Spinal cord (tissue), 10 donors: ENCODE measurements around the gene MB. TPM values are rescaled to one million over a fixed set of nuclear protein-coding genes. Genes with fewer than 3 reads are reported as not detected.
"Not testable (repeated sequence)": the region's sequence is repeated elsewhere in the genome, so short reads cannot be mapped to it uniquely, and the experiment has no call there.

Source experiments
- DNase-seq, 6 donors: peaks; one replicate each; pipeline versions ENCODE4 v3.0.0 to v3.0.0-alpha.2; 2013 to 2015; ENCODE audit warnings: low spot score in 6 of 6, low read depth in 4 of 6
- H3K27ac ChIP-seq: one replicate; pipeline ENCODE4 v1.5.1; 2013; ENCODE audit warnings: low read depth, low read length, control low read depth
- H3K27me3 ChIP-seq: one replicate; pipeline ENCODE4 v1.6.1; 2013; ENCODE audit warnings: low read length; ENCODE audit not compliant: control insufficient read depth, insufficient read depth
- H3K36me3 ChIP-seq: one replicate; pipeline ENCODE4 v1.6.1; 2013; ENCODE audit warnings: low read length; ENCODE audit not compliant: control insufficient read depth, insufficient read depth
- H3K4me1 ChIP-seq: one replicate; pipeline ENCODE4 v1.6.1; 2013; ENCODE audit warnings: low read length; ENCODE audit not compliant: control insufficient read depth, insufficient read depth
- H3K4me3 ChIP-seq: one replicate; pipeline ENCODE4 v1.5.1; 2013; ENCODE audit warnings: low read depth, low read length, control low read depth
- H3K9me3 ChIP-seq: one replicate; pipeline ENCODE4 v1.6.1; 2013; ENCODE audit warnings: low read length; ENCODE audit not compliant: control insufficient read depth, insufficient read depth
- WGBS: methylation state at CpG from one replicate; pipeline ENCODE4 v1.1.5; 2013; ENCODE audit warnings: missing lambda C conversion rate; ENCODE audit not compliant: insufficient coverage; 5-methylcytosine and 5-hydroxymethylcytosine counted together
- long read RNA-seq, 4 donors: transcript quantifications; one replicate each; lab custom pipeline, GENCODE V29; 2026
- polyA plus RNA-seq, 2 donors: library from polyadenylated mRNA; unstranded; fragments of 120-200 nt; gene quantifications; one replicate each; pipeline ENCODE4 v1.2.1, GENCODE V29; 2013; ENCODE audit not compliant: insufficient read length in 2 of 2
- total RNA-seq, 2 donors: library from RNA; depleted of rRNA in 1 of 2; stranded (reverse); fragments of 120-200 nt in 1 of 2; fragments of >200 nt in 1 of 2; gene quantifications; one replicate each; pipeline versions ENCODE4 v1.2.3 to v1.2.4, GENCODE V29; 2013 to 2014
- donor health status: healthy.

Gene MB
- under 1 TPM; 0.50 to 0.79 TPM for total RNA-seq
- polyA plus RNA-seq = 1 to 10 TPM in 1 of 2 donors, under 1 TPM in 1; 0.41 to 1.8 TPM
- long read RNA-seq, donor 1 = 0 reads
- long read RNA-seq, donor 2, partial matches to known transcripts = 0 of 1 reads
- long read RNA-seq, donor 2, other reads (novel, unspliced or antisense) = 0 of 1 reads
- long read RNA-seq, donor 3 = 0 reads
- long read RNA-seq, donor 4, partial matches to known transcripts = 0 of 2 reads
- long read RNA-seq, donor 4, other reads (novel, unspliced or antisense) = 0 of 2 reads

DNA sequence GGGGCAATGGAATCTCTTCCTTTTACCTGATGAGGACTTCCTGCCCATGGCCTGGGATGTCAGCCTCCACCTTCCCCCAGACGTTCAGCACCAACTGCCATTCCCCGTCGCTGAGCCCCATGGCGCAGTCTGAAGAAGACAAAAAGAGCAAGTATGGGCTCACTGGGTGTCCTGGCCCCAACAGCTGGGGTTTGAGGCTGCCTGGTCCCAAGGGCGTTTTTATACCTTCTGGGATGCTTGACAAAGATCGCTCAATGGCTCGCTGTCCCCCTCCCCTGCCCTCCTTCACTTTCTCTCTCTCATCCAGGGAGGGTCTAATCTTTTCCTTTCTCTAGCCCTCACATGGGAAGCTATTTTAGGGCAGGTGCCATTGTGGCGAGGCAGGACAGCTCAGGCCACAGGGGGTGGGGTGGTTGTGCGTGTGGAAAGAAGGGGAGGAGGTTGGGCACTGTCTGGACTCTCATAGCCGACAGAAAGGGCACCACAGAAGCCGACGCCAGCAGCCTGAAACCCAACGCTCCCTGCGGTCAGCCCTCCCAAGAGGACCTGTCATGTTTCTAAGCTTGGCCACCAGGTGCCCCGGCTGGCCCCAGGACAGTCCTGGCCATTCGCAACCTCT is at the start of gene MB:
Gene MB, minus strand, starts transcription at position 193 of the 619 bp plus-strand sequence. Its CDS starts 72 bp downstream, at position 121.
- 83% methylated on average over 15 of the region's 16 CpGs for WGBS
- Histone ChIP-seq H3K9me3 (no peaks in the 10 kb centered on the region), H3K4me3 (no peak within 1 kb of the TSS), H3K4me1 (peaks cover 17% of the 10 kb centered on the region), H3K27me3 (no peaks in the 10 kb centered on the region), H3K27ac (no peak within 1 kb of the TSS), H3K36me3 (no peaks in the 10 kb centered on the region)
- no peak for DNase-seq

GRCh38 chr22:35666699-35667098 is 49.6 kb upstream of the MB start:
- not testable (repeated sequence) for H3K4me1 ChIP-seq, H3K4me3 ChIP-seq, H3K27ac ChIP-seq, H3K36me3 ChIP-seq, H3K27me3 ChIP-seq, H3K9me3 ChIP-seq, DNase-seq
- WGBS = no CpG with 5 or more reads among the region's 1 CpG

DNA sequence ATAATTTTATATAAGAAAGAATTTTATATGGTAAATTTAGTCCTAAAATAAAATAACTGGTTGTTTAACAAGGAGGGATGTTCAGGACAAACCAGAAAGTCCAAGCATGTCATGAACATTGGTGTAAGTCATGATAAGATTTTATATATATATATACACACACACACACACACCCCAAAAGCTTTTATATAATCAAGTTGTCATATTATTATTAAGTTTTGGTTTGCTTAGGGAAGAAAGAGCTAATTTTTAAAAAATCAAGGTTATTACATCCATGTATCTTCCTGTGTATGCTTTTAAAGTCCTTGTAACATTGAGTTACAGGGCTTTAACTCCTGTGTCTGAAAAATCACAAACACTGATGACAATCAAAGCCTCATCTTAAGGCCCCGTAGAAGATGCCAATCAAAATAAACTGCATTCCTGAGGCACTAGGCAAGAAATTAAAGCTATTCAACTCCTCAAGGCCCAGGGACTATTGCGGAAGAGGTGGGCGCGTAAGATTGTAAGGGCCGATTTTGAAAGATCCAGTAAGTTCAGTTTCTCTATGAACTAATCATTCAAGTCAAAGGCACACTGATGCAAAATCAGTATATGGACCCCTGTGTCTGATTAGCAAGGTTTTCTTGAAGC is 47.9 kb upstream of the MB start:
- H3K4me3 ChIP-seq = no peak overlapping the region
- H3K27me3 ChIP-seq = no peaks in the 10 kb centered on the region
- H3K9me3 ChIP-seq = peaks cover 6% of the 10 kb centered on the region
- no peak overlapping the region for H3K27ac ChIP-seq
- WGBS = 75% methylated on average over 2 of the region's 5 CpGs
- DNase-seq = no peak
- no peaks in the 10 kb centered on the region for H3K4me1 ChIP-seq
- H3K36me3 ChIP-seq = no peaks in the 10 kb centered on the region

DNA sequence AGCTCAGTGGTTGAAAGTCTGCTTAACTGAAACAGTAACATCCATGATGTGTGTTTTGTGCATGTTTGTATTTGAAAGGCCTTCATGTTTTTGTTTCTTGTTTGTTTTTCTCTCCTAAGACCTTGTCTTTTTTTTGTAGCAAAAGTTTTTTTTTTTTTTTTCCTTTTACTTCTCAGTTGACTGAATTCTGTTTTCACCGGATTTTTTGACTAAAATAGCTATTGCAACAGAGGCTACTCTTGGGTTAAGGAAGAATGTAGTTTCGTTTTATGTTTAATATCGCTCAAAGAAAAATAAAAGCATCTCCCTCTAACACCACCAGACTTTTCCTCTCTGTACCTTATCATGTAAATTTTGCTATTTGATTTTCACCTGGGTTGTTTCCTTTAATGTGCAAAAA is 46.2 kb upstream of the MB start:
- Histone ChIP-seq H3K36me3 (no peaks in the 10 kb centered on the region), H3K9me3 (peaks cover 6% of the 10 kb centered on the region), H3K27me3 (no peaks in the 10 kb centered on the region), H3K4me1 (no peaks in the 10 kb centered on the region), H3K27ac (no peak overlapping the region), H3K4me3 (no peak overlapping the region)
- no peak for DNase-seq
- no CpG with 5 or more reads among the region's 3 CpGs for WGBS

- Histone ChIP-seq H3K4me3 (no peak overlapping the region), H3K36me3 (no peaks in the 10 kb centered on the region), H3K27ac (no peak overlapping the region), H3K4me1 (no peaks in the 10 kb centered on the region), H3K27me3 (no peaks in the 10 kb centered on the region), H3K9me3 (peaks cover 6% of the 10 kb centered on the region)
- WGBS = no CpG with 5 or more reads among the region's 2 CpGs
- DNase-seq = no peak
These were observed 45.8 kb upstream of the MB start for GRCh38 chr22:35662914-35663313.

- DNase-seq = no peak
- H3K4me3 ChIP-seq = no peak overlapping the region
- no peaks in the 10 kb centered on the region for H3K36me3 ChIP-seq
- no peak overlapping the region for H3K27ac ChIP-seq
- H3K27me3 ChIP-seq = no peaks in the 10 kb centered on the region
- H3K9me3 ChIP-seq = peaks cover 3% of the 10 kb centered on the region
- 100% methylated on average over 1 of the region's 2 CpGs for WGBS
- H3K4me1 ChIP-seq = no peaks in the 10 kb centered on the region
These were observed 44.3 kb upstream of the MB start for GRCh38 chr22:35661464-35661863.

- H3K9me3 ChIP-seq = peaks cover 2% of the 10 kb centered on the region
- H3K4me1 ChIP-seq = no peaks in the 10 kb centered on the region
- H3K27me3 ChIP-seq = no peaks in the 10 kb centered on the region
- no peak overlapping the region for H3K4me3 ChIP-seq
- H3K36me3 ChIP-seq = no peaks in the 10 kb centered on the region
- DNase-seq = no peak
- 100% methylated on average over 1 of the region's 2 CpGs for WGBS
- H3K27ac ChIP-seq = no peak overlapping the region
These were observed 43.4 kb upstream of the MB start for GRCh38 chr22:35660291-35661127.

GRCh38 chr22:35657571-35658312 is 40.6 kb upstream of the MB start:
- Histone ChIP-seq H3K27ac (no peak overlapping the region), H3K27me3 (no peaks in the 10 kb centered on the region), H3K36me3 (no peaks in the 10 kb centered on the region), H3K9me3 (no peaks in the 10 kb centered on the region), H3K4me1 (no peaks in the 10 kb centered on the region), H3K4me3 (no peak overlapping the region)
- no peak for DNase-seq
- 100% methylated on average over 1 of the region's 5 CpGs for WGBS

GRCh38 chr22:35656284-35656752 is 39.2 kb upstream of the MB start:
- DNase-seq = no peak
- H3K27me3 ChIP-seq = no peaks in the 10 kb centered on the region
- H3K4me1 ChIP-seq = no peaks in the 10 kb centered on the region
- H3K36me3 ChIP-seq = no peaks in the 10 kb centered on the region
- H3K27ac ChIP-seq = no peak overlapping the region
- no peak overlapping the region for H3K4me3 ChIP-seq
- WGBS = 92% methylated on average over 4 of the region's 5 CpGs
- no peaks in the 10 kb centered on the region for H3K9me3 ChIP-seq
